NCI-H524 treated with DMSO at 0.1 percent for 48 hours (cell line): ENCODE results near the gene HHIPL1.
"Not testable (repeated sequence)": the region's sequence is repeated elsewhere in the genome, so short reads cannot be mapped to it uniquely, and the experiment has no call there.

ENCODE experiments used
- DNase-seq: peaks from one replicate; lab custom pipeline; 2025; lab: John Stamatoyannopoulos, UW

HHIPL1 gene

DNA sequence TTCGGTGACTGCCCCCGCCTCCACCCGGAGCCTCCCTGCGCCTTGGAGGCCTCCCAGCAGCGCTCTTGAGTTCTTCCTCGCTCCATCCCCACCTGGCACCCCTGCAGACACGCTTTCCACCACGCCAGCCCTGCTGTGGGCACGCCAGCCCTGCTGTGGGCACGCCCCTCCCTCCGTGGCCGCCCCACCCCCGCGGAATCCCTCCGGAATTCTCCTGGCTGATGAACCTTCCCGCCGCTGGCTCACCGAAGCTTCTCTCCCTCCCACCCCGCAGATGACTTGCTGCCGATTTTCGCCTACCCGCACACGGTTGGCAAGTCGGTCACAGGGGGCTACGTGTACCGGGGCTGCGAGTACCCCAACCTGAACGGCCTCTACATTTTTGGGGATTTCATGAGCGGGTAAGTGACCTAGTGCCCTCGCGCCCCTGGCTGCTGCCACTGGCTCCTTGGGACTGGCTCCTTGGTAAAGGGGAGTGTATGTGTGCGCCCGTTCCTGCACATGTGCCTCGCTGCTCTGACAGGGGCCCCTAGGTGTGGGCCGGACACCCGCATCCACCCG, 15.2 kb downstream of the HHIPL1 start:
- no peak for DNase-seq

DNA sequence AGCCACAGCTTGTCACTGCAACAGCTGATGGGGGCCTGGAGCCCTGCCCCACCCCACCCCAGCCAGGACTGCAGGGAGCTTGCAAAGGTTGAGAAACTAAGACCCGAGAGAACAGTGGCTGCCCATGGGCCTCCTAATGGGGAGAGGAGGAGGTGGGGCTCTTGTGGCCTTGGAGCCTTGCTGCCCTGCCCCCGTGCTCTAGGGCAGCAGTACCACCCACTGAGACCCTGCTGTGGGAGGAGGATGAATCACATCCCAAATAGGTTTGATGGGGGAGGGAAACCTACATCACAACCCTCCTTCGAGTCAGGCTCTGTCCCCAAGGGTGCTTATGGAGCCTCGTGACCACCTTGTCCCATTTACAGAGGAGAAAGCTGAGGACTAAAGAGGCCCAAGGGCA, 15.9 kb downstream of the HHIPL1 start:
- DNase-seq, result no peak

DNA sequence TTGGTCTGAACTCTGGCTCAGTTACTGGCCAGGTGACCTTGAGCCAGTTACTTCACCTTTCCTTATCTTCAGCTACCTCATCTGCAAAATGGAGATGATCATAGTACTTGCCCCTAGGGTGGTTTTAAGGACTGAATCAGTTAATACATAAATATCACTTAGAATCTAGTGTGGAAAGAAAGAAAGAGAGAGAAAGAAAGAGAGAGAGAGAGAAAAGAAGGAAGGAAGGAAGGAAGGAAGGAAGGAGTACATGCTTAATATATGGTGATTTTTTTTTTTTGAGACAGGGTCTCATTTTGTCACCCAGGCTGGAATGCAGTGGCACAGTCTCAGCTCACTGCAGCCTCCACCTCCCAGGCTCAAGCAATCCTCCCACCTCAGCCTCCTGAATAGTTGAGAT, 16.3 kb downstream of the HHIPL1 start:
- DNase-seq, result not testable (repeated sequence)

DNA sequence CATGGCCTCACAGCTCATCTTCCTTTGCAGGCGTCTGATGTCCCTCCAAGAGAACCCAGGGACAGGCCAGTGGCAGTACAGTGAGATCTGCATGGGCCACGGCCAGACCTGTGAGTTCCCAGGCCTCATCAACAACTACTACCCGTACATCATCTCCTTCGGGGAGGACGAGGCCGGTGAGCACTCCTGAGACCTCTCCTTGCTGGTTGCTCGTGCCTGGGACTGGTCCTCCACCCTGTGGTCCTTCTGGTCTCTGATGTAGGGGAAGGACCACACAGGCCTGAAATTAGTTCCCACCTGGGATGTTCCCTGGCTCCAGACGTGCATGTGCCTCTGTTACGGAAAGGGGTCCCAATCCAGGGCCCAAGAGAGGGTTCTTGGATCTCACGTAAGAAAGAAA, 17.9 kb downstream of the HHIPL1 start:
- DNase-seq, result no peak

DNA sequence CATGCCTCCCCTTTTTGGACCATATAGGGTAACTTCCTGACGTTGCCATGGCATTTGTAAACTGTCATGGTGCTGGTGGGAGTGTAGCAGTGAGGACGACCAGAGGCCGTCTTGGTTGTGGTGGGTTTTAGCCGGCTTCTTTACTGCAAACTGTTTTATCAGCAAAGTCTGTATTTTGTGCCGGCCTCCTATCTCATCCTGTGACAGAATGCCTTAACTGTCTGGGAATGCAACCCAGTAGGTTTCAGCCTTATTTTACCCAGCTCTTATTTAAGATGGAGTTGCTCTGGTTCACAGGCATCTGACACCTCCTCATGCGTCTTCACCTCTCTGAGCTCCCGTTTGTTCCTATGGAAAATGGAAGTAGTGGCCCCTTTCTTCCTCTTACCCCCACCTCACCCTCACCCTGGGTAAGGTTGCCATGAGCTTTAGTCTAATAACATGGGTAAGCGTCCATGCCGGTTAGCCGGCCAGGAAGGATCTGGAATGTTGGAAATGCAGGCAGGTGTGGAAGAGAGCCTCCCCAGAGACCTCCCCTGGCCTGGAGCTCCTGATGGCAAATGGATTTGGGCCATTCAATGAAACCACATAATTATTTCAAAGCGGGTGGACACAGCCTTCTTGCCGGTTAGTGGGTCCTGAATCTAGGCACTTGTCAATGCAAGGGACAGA, 18.6 kb downstream of the HHIPL1 start:
- DNase-seq, result no peak

DNA sequence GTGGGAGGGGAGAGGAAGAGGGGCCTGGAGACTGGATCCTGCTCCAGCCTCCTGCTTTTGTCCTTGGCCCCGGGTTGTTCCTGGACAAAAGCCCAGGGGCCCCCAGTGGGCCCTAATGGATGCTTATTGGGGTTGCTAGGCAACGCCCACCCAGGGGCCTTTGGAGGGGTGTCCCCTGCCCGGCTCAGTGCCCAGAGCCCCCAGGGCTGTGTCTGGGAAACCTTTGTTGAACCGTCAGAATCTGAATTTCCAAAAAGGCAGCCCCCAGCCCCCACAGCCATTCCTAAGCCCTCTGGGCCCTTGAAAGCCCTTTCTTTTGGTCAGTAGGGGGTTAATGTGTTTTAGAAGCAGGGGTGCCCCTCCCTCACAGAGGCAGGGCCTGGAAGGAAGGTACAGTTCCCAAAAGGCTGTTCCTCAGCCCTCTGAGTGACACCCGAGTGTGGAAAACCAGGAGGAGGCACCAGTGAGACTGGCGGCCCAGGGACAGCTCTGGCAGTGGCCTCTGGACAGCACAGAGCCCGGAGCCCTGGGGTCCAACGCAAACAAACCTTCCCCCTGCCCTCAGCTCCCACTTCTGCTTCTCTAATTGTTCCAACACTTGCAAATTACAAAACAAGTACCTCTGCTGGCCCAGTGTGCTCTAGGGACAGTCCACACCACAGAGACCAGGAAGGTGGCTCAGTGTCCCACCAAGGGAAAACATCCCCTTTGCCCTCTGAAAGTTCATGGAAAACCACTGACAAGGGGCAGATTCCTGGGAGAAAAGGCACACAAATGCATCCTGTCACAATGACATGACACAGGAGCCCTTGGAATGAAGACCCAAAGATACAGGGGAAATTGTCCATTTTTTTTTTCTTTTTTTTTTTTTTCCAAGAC, 19.4 kb downstream of the HHIPL1 start:
- no peak for DNase-seq

DNA sequence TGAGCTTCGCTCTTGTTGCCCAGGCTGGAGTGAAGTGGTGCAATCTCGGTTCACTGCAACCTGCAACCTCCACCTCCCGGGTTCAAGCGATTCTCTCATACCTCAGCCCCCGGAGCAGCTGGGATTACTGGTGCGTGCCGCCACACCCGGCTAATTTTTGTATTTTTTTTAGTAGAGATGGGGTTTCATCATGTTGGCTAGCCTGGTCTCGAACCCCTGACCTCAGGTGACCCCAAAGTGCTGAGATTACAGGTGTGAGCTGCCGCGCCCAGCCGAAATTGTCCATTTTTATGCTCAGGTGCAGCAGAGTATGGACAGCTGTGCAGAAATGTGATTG, 20.0 kb downstream of the HHIPL1 start:
- no peak for DNase-seq

DNA sequence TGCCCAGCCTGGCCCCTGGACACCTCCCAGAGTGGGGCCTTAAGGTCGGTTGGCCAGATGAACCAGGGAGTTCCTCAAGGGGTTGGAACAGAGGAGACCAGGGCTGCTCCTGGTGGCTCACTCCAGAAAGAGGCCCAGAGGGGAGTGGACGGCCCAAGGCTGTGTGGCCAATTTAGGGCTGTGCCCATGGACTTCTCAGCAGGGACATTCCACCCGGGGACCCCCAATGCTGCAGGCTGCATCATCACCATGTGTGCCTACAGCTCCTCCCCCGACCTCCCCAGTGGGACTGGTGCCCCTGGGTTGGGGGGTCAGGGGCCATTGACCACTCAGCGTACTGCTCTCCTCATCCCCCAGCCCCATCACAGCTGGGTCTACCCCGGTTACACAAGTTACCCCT, 21.6 kb downstream of the HHIPL1 start:
- DNase-seq, result no peak

DNA sequence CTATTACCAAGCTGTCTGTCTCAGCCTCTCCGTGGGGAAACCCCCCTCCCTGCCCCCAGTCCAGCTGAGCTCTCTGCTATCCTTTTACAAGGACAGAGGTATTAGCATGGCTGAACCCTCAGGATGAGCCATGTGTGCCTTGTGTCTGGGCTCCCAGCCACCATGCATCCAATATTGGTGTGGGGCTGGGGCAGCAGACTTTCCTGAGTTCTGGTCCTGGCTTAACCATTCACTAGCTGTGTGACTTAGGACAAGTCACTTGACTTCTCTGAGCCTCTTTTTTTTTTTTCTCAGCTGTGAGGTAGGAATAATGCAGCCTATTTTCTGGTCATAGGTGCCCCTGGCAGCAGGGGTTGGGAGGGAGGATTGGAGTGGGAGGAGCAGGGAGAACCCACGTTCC, 22.1 kb downstream of the HHIPL1 start:
- DNase-seq, result no peak

DNA sequence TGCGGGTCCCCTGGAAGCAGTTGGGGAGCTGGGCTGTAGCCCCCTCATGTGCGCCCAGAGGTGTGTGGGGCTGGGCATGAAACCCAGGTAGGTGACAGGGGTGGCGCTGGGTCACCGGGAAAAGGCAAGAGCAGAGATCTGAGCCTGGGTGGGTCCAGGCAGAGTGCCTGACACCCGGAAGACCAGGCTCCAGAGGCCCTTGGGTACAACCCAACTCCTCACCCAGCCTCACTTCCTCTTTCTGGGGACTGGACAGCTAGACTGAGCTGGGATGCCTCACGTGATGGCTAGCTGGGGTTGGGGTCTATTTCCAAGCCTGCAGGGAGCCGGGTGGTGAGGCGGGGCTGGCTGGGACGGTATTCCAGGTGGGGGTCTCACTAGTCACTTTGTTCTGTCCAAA, 22.9 kb downstream of the HHIPL1 start:
- no peak for DNase-seq

DNA sequence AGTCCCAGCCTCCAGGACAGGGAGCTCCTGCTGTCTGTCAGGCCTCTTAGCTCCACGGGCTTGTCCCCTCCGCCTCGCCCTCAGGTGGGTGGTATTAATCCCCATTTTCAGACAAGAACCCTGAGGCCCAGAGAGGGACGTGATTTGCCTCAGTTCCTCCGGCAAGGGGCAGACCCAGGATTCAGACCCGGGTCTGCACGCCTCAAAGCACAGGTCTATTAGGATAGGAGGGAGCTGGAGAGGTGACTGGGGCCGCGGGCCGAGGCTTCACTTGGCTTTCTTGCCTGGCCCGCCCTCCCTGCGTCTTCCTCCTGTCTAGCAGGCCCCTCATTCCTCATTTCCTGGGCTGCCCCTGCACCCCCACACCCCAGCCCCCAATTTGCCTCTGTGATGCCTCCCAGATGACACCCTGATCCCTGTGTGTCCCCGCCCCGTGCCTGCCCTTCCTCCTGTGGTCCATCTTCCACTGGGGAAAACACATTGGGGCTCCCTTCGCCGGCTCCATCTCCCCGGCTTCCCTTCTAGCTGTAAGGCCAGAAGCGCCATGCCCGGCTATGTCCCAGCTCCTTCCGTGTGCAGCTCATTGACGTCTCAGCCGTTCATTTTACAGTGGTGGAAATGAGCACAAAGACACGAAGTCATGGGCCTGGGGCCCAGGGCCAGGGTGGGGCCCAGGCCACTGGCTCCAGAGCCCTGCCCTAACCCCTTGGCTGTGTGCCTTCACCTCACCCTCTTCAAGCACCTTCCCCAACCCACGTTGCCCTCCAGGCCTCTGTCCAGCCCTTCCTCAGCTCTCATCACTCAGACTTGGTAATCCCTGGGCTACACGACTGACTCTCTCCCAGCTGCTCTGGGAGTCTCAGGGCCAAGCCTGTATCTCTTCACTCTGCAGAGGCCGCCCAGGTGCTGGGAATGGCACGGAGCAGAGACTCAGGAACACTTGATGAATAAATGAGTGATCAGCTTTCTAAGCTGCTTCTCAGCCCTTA, 23.7 kb downstream of the HHIPL1 start:
- no peak for DNase-seq

DNA sequence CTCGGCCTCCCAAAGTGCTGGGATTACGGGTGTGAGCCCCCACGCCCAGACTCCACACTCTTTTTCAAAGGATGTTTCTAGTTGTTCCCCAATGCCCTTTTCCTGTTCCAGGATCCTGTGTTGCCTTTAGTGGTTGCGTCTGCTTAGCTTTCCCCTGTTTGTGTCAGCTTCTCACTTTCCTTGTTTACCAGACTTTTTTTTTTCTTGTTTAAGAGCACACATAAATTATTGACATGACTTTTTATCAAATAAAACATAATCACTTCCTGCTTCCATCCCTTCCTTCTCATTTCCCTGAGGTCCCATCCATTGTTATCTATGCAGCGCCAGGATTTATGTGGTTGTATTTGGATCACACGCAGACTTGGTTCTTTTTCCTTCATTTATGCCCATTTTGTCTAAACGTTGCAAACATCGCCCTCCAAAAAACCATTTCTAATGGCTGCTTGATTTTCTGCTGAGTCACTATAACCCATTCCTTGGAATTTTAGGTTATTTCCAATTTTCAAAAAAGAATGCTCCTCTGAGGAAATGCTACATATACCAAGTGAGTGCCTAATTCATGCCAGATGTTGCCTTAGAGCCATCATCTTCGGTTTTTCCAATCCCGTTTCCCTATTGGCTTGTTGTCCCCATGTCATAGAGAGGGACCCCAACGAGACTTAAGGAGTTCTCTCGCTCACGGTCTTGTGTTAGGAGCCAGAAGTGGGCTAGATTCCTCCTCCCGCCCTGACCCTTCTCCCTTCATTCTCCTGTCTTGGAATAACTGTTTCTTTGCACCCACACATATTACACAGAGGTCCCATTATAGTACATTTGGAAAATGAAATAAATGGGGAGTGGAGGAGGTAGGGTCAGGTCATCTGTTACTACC, 25.7 kb downstream of the HHIPL1 start:
- no peak for DNase-seq

DNA sequence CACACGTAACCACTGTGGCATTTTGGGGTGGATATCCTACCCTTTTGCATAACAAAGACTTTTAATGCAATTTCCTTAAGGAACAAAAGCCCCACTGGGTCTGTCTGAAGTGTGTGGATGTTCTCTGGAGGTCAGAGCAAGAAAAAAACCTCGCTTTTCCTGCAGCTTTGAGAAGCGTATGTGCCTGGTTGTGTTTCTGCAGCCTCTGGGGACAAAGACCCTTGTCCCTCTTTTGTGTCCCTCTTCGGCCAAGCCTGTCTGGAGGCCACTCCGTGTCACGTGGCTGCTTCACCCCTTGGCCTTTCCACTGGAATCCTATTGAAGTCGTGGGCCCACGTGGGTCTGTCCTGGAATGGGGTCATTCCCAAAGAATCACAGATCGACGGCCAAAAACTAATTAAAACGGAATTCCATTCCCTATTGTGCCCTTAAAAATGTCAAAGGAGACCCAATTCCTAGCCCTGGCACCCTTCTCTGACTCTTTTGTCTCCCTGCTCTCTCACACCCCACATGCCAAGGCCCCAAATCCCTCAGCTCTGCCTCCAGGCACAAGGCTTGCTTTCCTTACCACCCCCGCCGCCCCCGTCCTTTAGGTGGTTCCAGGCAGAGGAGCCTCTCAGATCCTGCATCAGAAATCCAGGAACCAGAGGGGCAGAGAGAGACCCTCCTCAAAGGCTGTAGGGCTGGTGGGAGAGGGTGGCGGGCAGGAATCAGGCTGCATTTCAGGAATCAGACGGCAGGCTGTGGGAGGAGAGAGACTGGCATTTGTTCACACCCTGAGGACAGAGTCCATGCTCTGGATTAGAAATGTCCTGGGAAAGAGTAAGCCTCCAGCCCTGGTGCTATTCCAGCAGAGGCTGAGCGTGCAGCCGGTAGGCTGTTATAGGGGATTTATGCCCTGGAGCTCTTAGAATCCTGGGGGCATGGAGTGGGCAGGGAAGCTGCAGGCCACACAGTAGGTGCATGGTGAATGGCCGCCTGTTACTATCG, 26.6 kb downstream of the HHIPL1 start:
- no peak for DNase-seq

DNA sequence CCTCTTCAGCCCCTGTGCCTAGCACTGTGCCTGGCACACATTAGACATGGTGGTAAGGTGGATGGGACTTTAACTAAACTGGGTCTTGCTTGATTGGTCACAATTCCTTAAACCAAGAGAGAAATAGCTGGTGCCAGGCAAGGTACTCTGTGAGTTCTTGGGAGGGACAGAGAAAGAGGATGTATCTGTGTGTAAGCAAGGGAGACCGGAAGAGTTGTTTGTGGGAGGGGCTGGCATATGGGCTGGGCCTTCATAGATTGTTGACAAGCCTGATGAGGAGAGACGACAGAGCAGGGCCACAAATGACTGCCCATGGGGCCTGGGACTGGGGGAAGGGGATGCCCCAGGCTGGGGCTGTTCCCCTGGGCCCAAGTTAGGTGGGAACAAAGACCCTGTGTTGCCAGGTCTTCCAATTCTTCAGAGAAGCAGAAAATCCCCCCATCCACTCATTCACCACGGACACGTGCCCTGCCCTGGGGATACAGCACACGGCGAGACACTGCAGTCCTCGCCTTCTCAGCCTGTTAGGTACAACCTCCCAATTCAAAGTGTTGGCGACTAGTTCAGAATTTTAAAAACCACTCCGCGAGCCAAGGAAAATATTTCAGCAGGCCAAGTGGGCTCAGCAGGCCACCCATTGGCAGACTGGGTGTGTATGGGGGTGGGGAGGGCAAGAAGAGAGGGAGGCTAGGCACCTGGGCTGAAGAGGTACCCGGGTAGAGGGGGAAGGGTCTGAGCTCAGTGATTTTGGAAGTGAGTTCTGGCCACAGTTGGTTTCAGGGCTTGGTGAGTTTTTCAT, 27.8 kb downstream of the HHIPL1 start:
- DNase-seq, result no peak

DNA sequence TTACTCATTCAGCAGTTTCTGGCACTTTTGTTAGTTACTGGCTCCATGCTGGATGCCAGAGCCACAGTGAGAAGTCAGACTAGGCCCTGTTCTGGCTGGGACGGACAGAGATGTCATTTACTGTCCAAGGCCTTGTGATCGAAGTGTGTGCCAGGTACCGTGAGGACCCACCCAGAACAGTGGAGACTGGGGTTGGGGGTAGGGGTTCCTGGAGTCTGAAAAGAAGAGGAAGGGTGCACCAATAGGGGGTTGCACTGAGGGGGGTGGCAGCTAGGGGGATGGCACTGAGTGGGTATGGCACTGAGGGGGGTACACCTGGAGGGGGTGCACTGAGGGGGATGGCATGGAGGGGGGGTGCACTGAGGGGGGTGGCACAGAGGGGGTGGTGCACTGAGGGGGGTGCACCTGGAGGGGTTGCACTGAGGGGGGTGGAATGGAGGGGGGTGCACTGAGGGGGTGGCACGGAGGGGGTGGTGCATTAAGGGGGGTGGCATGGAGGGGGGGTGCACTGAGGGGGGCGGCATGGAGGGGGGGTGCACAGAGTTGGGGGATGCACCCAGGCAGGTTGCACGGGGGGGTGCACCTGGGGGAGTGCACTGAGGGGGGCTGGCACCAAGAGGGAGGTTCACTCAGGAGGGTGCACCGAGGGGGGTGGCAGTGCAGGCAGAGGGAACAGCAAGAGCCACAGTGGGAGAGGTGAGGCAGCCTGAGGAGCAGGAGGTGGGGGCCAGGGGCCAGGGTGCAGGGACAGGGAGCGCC, 28.6 kb downstream of the HHIPL1 start:
- no peak for DNase-seq

DNA sequence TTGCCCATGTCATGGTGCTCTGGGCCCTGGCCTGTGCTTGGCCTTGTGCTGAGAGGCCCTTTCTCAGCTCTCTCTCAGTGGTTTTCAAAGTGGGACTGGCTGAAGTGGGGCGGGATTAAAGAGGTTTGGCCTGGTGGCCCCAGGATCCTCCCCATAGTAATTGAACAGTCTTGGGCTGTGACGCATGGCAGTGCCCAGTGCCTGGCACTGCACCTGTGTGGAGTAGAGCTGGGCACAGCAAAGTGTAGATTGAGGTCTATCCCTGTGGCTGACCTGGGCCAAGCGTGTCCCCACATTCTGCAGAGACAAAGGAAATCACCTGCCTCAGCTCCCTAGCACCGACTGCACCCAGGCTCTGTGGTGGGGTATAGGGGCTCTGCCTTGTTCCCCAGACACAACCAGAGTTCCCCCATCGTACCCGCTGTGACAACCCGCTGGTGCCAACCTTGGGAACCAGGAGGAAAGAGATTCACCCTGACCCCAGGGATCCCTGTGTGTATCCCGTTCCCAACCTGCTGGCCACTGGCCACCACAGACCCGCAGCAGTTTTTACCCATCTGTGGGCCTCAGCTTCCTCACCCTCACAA, 29.2 kb downstream of the HHIPL1 start:
- no peak for DNase-seq

DNA sequence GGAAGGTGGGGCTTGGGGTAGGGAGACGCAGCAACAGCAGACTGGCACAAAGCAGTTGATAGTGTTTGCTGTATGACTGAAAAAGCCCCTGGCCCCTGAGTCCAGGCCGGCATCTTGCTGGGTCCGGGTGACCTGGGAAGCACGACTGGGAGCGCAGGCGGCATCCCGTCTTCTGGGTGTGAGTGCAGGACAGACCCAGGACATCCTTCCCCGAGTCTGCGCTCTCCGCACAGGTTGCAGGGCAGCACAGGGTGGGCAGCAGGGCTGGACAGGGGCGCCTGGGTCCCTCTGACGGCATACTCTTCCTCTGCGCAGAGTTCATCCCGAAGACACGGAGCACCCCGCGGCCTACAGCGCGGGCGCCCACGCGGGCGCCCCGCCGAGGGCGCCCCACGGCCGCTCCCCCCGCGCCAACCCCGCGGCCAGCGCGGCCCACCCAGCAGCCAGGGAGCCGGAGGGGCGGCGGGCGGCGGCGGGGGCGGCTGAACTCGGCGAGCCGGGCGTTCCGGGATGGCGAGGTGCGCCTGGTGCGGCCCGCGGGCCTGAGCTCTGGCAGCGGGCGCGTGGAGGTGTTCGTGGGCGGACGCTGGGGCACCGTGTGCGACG, 29.9 kb downstream of the HHIPL1 start:
- no peak for DNase-seq
